SU-DHL-6 (cell line): Measurements from ENCODE around the gene RFTN1.

ENCODE experiments used
- H2AFZ ChIP-seq: fragments of 200-600 bp; sonication (generic); 2 replicates; pipeline ENCODE4 v1.6.1; 2014; ENCODE audit warnings: low read depth, mild to moderate bottlenecking, moderate library complexity, mixed read lengths, antibody characterized with exemption, low read length; ENCODE audit not compliant: severe bottlenecking
- H3F3A ChIP-seq: fragments of 200-600 bp; shearing (Covaris generic); 2 replicates; pipeline ENCODE4 v1.6.0; 2016; ENCODE audit warnings: antibody characterized with exemption, mild to moderate bottlenecking; ENCODE audit not compliant: insufficient read depth
- H3K27ac ChIP-seq: fragments of 200-600 bp; sonication (generic); 2 replicates; pipeline ENCODE4 v1.5.1; 2016; ENCODE audit warnings: low read depth, mild to moderate bottlenecking, low read length, moderate library complexity, mixed read lengths
- H3K27me3 ChIP-seq: fragments of 200-600 bp; sonication (generic), shearing (Covaris generic); 2 replicates; pipeline ENCODE4 v1.6.0; 2014; ENCODE audit warnings: mild to moderate bottlenecking, low read length
- H3K36me3 ChIP-seq: fragments of 200-600 bp; sonication (generic); 2 replicates; pipeline ENCODE4 v1.6.1; 2014; ENCODE audit warnings: mild to moderate bottlenecking, low read length, mixed read lengths
- H3K4me2 ChIP-seq: fragments of 300-600, 200-600 bp; shearing (Covaris generic), sonication (generic); 2 replicates; pipeline ENCODE4 v1.6.0; 2014; ENCODE audit warnings: low read length, low read depth, mild to moderate bottlenecking; ENCODE audit not compliant: poor library complexity, severe bottlenecking
- H3K4me3 ChIP-seq: fragments of 200-600 bp; sonication (generic); 2 replicates; pipeline ENCODE4 v1.5.1; 2014; ENCODE audit warnings: antibody characterized with exemption, low read length, mild to moderate bottlenecking, mixed read lengths; ENCODE audit not compliant: insufficient read depth, poor library complexity, severe bottlenecking
- H3K79me2 ChIP-seq: fragments of 200-600 bp; sonication (generic); 2 replicates; pipeline ENCODE4 v1.6.1; 2014; ENCODE audit warnings: mild to moderate bottlenecking, low read length, moderate library complexity; ENCODE audit not compliant: insufficient read depth
- H3K9ac ChIP-seq: fragments of 200-600 bp; sonication (generic); 2 replicates; pipeline ENCODE4 v1.7.0; 2014; ENCODE audit warnings: mild to moderate bottlenecking, low read length
- H3K9me2 ChIP-seq: fragments of 200-600 bp; sonication (generic); replicated peaks from 2 replicates; pipeline ENCODE4 v1.6.1; 2014; ENCODE audit warnings: low read length; ENCODE audit not compliant: insufficient read depth
- H3K9me3 ChIP-seq: fragments of 200-600 bp; sonication (generic); 2 replicates; pipeline ENCODE4 v1.6.1; 2014; ENCODE audit warnings: low read length, mixed read lengths; ENCODE audit not compliant: insufficient read depth
- H4K20me1 ChIP-seq: fragments of 200-600 bp; sonication (generic); 2 replicates; pipeline ENCODE4 v1.6.1; 2014; ENCODE audit warnings: low read depth, mild to moderate bottlenecking, antibody characterized with exemption, low read length, moderate library complexity, mixed read lengths
- EZH2phosphoT487 ChIP-seq: fragments of 200-600 bp; sonication (generic), shearing (Covaris generic); conservative IDR thresholded peaks from 2 replicates; pipeline ENCODE4 v1.6.1; 2018; ENCODE audit warnings: mild to moderate bottlenecking, antibody characterized with exemption, low read length, moderate library complexity, mixed read lengths
- TF ChIP-seq, protein P1 (sequence below): fragments of 200-600 bp; sonication (generic); IDR thresholded peaks from one replicate; pipeline ENCODE4 v1.5.1; 2017; ENCODE audit warnings: antibody characterized with exemption, mild to moderate bottlenecking, low read length, moderate library complexity; ENCODE audit not compliant: insufficient read depth, poor library complexity, severe bottlenecking

RFTN1 gene

GRCh38 chr3:16402451-16402850 is 111.0 kb downstream of the RFTN1 start:
- no peak overlapping the region for H2AFZ ChIP-seq
- no peaks in the 10 kb centered on the region for H3K9me2 ChIP-seq
- H3F3A ChIP-seq, result peaks cover 35% of the 10 kb centered on the region
- H4K20me1 ChIP-seq, result no peaks in the 10 kb centered on the region; the same call in 1 of the 2 replicates
- H3K79me2 ChIP-seq, result peaks cover 89% of the 10 kb centered on the region
- no peak overlapping the region for H3K27ac ChIP-seq
- H3K4me3 ChIP-seq, result no peak overlapping the region
- no peaks in the 10 kb centered on the region for H3K27me3 ChIP-seq
- H3K4me2 ChIP-seq, result no peak overlapping the region
- no peaks in the 10 kb centered on the region for H3K9me3 ChIP-seq
- TF ChIP-seq EZH2phosphoT487, result no peak
- TF ChIP-seq, protein P1, sequence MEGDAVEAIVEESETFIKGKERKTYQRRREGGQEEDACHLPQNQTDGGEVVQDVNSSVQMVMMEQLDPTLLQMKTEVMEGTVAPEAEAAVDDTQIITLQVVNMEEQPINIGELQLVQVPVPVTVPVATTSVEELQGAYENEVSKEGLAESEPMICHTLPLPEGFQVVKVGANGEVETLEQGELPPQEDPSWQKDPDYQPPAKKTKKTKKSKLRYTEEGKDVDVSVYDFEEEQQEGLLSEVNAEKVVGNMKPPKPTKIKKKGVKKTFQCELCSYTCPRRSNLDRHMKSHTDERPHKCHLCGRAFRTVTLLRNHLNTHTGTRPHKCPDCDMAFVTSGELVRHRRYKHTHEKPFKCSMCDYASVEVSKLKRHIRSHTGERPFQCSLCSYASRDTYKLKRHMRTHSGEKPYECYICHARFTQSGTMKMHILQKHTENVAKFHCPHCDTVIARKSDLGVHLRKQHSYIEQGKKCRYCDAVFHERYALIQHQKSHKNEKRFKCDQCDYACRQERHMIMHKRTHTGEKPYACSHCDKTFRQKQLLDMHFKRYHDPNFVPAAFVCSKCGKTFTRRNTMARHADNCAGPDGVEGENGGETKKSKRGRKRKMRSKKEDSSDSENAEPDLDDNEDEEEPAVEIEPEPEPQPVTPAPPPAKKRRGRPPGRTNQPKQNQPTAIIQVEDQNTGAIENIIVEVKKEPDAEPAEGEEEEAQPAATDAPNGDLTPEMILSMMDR, result no peak
- peaks cover 50% of the 10 kb centered on the region for H3K36me3 ChIP-seq
- no peak overlapping the region for H3K9ac ChIP-seq

DNA sequence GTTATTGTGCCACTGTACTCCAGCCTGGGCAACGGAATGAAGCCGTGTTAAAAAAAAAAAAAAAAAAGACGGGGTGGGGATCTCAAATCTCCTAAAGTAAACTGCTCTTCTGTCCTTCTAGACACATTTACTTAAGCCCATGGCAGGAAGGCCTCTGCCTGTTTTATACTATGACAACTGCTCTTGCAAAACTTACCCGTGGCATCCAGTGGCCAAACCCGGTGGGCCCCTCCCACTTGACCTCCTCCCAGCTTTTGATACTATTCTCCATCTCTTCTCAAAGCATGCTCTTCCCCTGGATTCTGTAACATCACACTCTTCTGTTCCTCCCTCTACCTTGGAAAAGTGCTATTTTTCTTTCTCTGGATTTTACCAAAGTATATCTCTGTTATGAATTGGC is 112.2 kb downstream of the RFTN1 start:
- H3K36me3 ChIP-seq, result peaks cover 54% of the 10 kb centered on the region
- peaks cover 29% of the 10 kb centered on the region for H3F3A ChIP-seq
- H4K20me1 ChIP-seq, result no peaks in the 10 kb centered on the region; the same call in 1 of the 2 replicates
- TF ChIP-seq, protein P1, result no peak
- no peak for TF ChIP-seq EZH2phosphoT487
- H2AFZ ChIP-seq, result no peak overlapping the region
- H3K9me3 ChIP-seq, result no peaks in the 10 kb centered on the region
- no peak overlapping the region for H3K9ac ChIP-seq
- H3K4me2 ChIP-seq, result no peak overlapping the region
- no peak overlapping the region for H3K4me3 ChIP-seq
- no peaks in the 10 kb centered on the region for H3K9me2 ChIP-seq
- H3K79me2 ChIP-seq, result peaks cover 89% of the 10 kb centered on the region
- H3K27me3 ChIP-seq, result no peaks in the 10 kb centered on the region
- H3K27ac ChIP-seq, result no peak overlapping the region

- Histone ChIP-seq H3K9ac (no peak overlapping the region), H3K9me3 (no peaks in the 10 kb centered on the region), H3K4me2 (no peak overlapping the region), H2AFZ (no peak overlapping the region), H3K4me3 (no peak overlapping the region), H4K20me1 (no peaks in the 10 kb centered on the region; the same call in 1 of the 2 replicates), H3K9me2 (no peaks in the 10 kb centered on the region), H3F3A (peaks cover 30% of the 10 kb centered on the region), H3K36me3 (peaks cover 59% of the 10 kb centered on the region), H3K27me3 (no peaks in the 10 kb centered on the region), H3K27ac (peak overlapping the region; percentile 13; the same call in 1 of the 2 replicates), H3K79me2 (peaks cover 90% of the 10 kb centered on the region)
- TF ChIP-seq, protein P1, result no peak
- no peak for TF ChIP-seq EZH2phosphoT487
Measured at GRCh38 chr3:16400106-16400931, 113.2 kb downstream of the RFTN1 start.
